Parathyroid adenoma (tissue), 2 donors: ENCODE data around the gene IGLL1.
"Not testable (repeated sequence)": the region's sequence is repeated elsewhere in the genome, so short reads cannot be mapped to it uniquely, and the experiment has no call there.

ENCODE experiments used
- H2AFZ ChIP-seq: fragments of 300-600 bp; sonication (generic); one replicate; pipeline ENCODE4 v1.7.0; 2017; ENCODE audit warnings: antibody characterized with exemption, mild to moderate bottlenecking
- H3K27ac ChIP-seq: fragments of 300-600 bp; sonication (generic); one replicate; pipeline ENCODE4 v1.7.0; 2017
- H3K27me3 ChIP-seq: fragments of 300-600 bp; sonication (generic); one replicate; pipeline ENCODE4 v1.7.0; 2017; ENCODE audit warnings: low read length; ENCODE audit not compliant: control insufficient read depth, insufficient read depth
- H3K36me3 ChIP-seq: fragments of 300-600 bp; sonication (generic); one replicate; pipeline ENCODE4 v1.7.0; 2017; ENCODE audit warnings: low read length; ENCODE audit not compliant: control insufficient read depth, insufficient read depth
- H3K4me1 ChIP-seq: fragments of 300-600 bp; sonication (generic); one replicate; pipeline ENCODE4 v1.7.0; 2017; ENCODE audit warnings: control low read depth
- H3K4me2 ChIP-seq: fragments of 300-600 bp; sonication (generic); one replicate; pipeline ENCODE4 v1.7.0; 2017; ENCODE audit warnings: low read length
- H3K4me3 ChIP-seq: fragments of 300-600 bp; sonication (generic); one replicate; pipeline ENCODE4 v1.7.0; 2017; ENCODE audit warnings: low read depth, low read length
- H3K79me2 ChIP-seq: fragments of 300-600 bp; sonication (generic); one replicate; pipeline ENCODE4 v1.7.0; 2017; ENCODE audit warnings: control low read depth
- H3K9ac ChIP-seq: fragments of 300-600 bp; sonication (generic); one replicate; pipeline ENCODE4 v1.7.0; 2017; ENCODE audit warnings: mild to moderate bottlenecking
- H3K9me3 ChIP-seq: fragments of 300-600 bp; sonication (generic); one replicate; pipeline ENCODE4 v1.7.0; 2017; ENCODE audit warnings: low read length; ENCODE audit not compliant: control insufficient read depth
- TF ChIP-seq, protein P1 (sequence below): fragments of 300-600 bp; sonication (generic); IDR thresholded peaks from one replicate; pipeline ENCODE4 v1.7.0; 2017; ENCODE audit warnings: antibody characterized with exemption, mild to moderate bottlenecking
- donor health status: primary hyperparathyroidism.

The IGLL1 gene

GRCh38 chr22:23565305-23565914 lies 14.7 kb downstream of the IGLL1 start:
- no peak overlapping the region for H3K27ac ChIP-seq
- TF ChIP-seq, protein P1, sequence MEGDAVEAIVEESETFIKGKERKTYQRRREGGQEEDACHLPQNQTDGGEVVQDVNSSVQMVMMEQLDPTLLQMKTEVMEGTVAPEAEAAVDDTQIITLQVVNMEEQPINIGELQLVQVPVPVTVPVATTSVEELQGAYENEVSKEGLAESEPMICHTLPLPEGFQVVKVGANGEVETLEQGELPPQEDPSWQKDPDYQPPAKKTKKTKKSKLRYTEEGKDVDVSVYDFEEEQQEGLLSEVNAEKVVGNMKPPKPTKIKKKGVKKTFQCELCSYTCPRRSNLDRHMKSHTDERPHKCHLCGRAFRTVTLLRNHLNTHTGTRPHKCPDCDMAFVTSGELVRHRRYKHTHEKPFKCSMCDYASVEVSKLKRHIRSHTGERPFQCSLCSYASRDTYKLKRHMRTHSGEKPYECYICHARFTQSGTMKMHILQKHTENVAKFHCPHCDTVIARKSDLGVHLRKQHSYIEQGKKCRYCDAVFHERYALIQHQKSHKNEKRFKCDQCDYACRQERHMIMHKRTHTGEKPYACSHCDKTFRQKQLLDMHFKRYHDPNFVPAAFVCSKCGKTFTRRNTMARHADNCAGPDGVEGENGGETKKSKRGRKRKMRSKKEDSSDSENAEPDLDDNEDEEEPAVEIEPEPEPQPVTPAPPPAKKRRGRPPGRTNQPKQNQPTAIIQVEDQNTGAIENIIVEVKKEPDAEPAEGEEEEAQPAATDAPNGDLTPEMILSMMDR = no peak
- no peaks in the 10 kb centered on the region for H3K79me2 ChIP-seq
- peak overlapping the region; percentile 79 for H3K4me2 ChIP-seq
- no peaks in the 10 kb centered on the region for H3K36me3 ChIP-seq
- H3K4me1 ChIP-seq = no peaks in the 10 kb centered on the region
- no peaks in the 10 kb centered on the region for H3K27me3 ChIP-seq
- peak overlapping the region; percentile 71 for H2AFZ ChIP-seq
- peak overlapping the region; percentile 45 for H3K4me3 ChIP-seq
- H3K9ac ChIP-seq = no peak overlapping the region
- H3K9me3 ChIP-seq = no peaks in the 10 kb centered on the region

DNA sequence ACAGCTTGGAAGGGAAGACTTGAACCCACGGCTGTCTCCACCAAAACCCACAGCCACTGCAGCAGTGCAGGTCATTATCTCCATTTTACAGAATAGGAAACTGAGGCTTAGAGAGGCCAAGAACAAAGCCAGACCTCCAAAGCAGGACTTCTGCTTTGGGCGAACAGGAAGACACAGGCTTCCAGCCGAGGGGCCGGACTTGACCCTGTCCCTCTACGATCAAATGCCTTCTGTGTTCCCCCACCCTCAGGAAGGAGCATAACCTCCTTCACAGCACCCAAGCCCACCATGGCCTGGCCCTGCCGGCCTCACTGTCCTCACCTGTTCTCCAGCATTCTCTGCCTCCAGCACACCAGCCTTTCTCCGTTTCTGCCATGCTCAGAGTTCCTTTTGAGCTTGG lies 15.8 kb downstream of the IGLL1 start:
- Histone ChIP-seq H3K4me1 (no peaks in the 10 kb centered on the region), H3K4me2 (no peak overlapping the region)

GRCh38 chr22:23563111-23563510 lies 17.0 kb downstream of the IGLL1 start:
- TF ChIP-seq, protein P1 = no peak
- Histone ChIP-seq H2AFZ (no peak overlapping the region), H3K4me2 (no peak overlapping the region), H3K27ac (no peak overlapping the region), H3K36me3 (no peaks in the 10 kb centered on the region), H3K9me3 (no peaks in the 10 kb centered on the region), H3K27me3 (no peaks in the 10 kb centered on the region), H3K4me3 (no peak overlapping the region), H3K79me2 (no peaks in the 10 kb centered on the region), H3K9ac (no peak overlapping the region), H3K4me1 (no peaks in the 10 kb centered on the region)

More for the DNA sequence above, 15.8 kb downstream of the IGLL1 start:
- Histone ChIP-seq H3K79me2 (no peaks in the 10 kb centered on the region), H3K4me3 (no peak overlapping the region), H3K9ac (no peak overlapping the region), H3K9me3 (no peaks in the 10 kb centered on the region), H3K27me3 (no peaks in the 10 kb centered on the region), H2AFZ (no peak overlapping the region), H3K27ac (no peak overlapping the region), H3K36me3 (no peaks in the 10 kb centered on the region)
- TF ChIP-seq, protein P1 = no peak

DNA sequence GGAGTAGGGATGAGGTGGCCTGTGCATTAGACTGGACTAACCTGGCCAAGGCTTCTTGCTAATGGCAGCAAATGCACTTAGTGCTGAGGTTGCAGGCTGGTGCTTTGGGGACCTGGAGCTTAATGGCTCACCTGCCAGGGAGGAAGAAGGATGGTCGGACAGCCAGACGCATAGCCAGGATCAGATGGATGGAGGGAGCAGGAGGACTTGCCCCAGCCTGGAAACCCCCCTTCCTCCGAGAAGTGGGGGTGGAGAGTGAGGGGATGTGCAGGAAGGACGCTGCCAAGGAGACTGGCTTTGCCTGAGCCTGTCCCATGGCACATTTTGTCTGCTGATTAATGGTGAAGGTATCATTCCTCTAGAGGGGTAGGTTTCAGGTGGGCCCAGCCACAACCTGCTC lies 17.9 kb downstream of the IGLL1 start:
- Histone ChIP-seq H3K4me2 (no peak overlapping the region), H3K27ac (no peak overlapping the region), H3K9ac (no peak overlapping the region), H3K27me3 (no peaks in the 10 kb centered on the region), H2AFZ (no peak overlapping the region), H3K4me3 (no peak overlapping the region), H3K4me1 (no peaks in the 10 kb centered on the region), H3K79me2 (no peaks in the 10 kb centered on the region), H3K36me3 (no peaks in the 10 kb centered on the region), H3K9me3 (no peaks in the 10 kb centered on the region)
- TF ChIP-seq, protein P1 = no peak

DNA sequence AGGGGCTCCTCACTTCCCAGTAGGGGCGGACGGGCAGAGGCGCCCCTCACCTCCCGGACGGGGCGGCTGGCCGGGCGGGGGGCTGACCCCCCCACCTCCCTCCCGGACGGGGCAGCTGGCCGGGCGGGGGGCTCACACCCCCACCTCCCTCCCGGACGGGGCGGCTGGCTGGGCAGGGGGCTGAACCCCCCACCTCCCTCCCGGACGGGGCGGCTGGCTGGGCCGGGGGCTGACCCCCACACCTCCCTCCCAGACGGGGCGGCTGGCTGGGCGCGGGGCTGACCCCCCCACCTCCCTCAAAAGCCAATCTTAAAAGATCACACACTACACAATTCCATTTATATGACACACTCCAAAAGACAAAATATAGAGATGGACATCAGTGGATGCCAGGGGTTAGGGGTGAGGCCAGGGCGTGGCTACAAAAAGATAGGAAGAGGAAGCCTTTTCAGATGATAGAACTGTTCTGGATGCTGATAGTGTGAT lies 19.0 kb downstream of the IGLL1 start:
- not testable (repeated sequence) for H3K4me3 ChIP-seq, H3K9me3 ChIP-seq, H3K27me3 ChIP-seq

DNA sequence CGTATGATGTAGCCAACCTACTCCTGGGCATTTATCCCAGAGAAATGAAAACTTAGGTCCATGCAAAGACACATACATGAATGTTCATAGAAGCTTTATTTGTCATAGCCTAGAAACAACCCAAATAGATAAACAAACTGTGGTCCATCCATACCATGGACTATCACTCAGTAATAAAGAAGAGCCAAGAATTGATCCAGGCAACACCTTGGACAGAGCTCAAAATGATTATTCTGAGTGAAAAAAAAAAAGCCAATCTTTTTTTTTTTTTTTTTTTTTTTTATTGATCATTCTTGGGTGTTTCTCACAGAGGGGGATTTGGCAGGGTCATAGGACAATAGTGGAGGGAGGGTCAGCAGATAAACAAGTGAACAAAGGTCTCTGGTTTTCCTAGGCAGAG lies 19.9 kb downstream of the IGLL1 start:
- H3K9ac ChIP-seq, H3K4me2 ChIP-seq, H3K79me2 ChIP-seq, H3K9me3 ChIP-seq, H3K27me3 ChIP-seq, H3K27ac ChIP-seq, H3K4me1 ChIP-seq, H2AFZ ChIP-seq, H3K36me3 ChIP-seq, H3K4me3 ChIP-seq: not testable (repeated sequence)

More for the DNA sequence above, 19.0 kb downstream of the IGLL1 start:
- not testable (repeated sequence) for H3K4me2 ChIP-seq, H3K9ac ChIP-seq, H3K27ac ChIP-seq, H3K36me3 ChIP-seq, H2AFZ ChIP-seq, H3K4me1 ChIP-seq, H3K79me2 ChIP-seq
